WTC11 (cell line): Measurements from ENCODE around the gene USF3. TPM values are rescaled to one million over a fixed set of nuclear protein-coding genes. Genes with fewer than 3 reads are reported as not detected.

ENCODE experiments used
- ATAC-seq: fragments of 200-7000 bp; cut with Tn5 transposase; 2 replicates; pipeline ENCODE4 v1.10.0; 2021; ENCODE audit warnings: mild to moderate bottlenecking, moderate library complexity
- CTCF ChIA-PET: fragments of 300-600 bp; sonication (Branson Sonifier 250); formaldehyde crosslinking; loops from one replicate; lab custom pipeline; 2021; ENCODE audit warnings: antibody characterized with exemption; lab: Charles Lee
- POLR2A ChIA-PET: fragments of 350-600 bp; sonication (Branson Sonifier 250); formaldehyde crosslinking; loops from one replicate; lab custom pipeline; 2021; ENCODE audit warnings: antibody characterized with exemption; lab: Charles Lee
- DNase-seq: peaks from one replicate; pipeline ENCODE4 v3.0.0; 2021; ENCODE audit warnings: low spot score
- H3K27ac Mint-ChIP-seq: 2 replicates; pipeline ENCODE4 v1.8.0; 2021; ENCODE audit warnings: mixed read lengths
- H3K27me3 Mint-ChIP-seq: 2 replicates; pipeline ENCODE4 v1.8.0; 2021; ENCODE audit warnings: low read depth, mild to moderate bottlenecking, moderate library complexity, mixed read lengths
- H3K36me3 Mint-ChIP-seq: 2 replicates; pipeline ENCODE4 v1.8.0; 2021; ENCODE audit warnings: mixed read lengths
- H3K4me1 Mint-ChIP-seq: 2 replicates; pipeline ENCODE4 v1.8.0; 2022; ENCODE audit warnings: mixed read lengths
- H3K4me3 Mint-ChIP-seq: 2 replicates; pipeline ENCODE4 v1.8.0; 2021; ENCODE audit warnings: mild to moderate bottlenecking, moderate library complexity, mixed read lengths
- H3K9me3 Mint-ChIP-seq: 2 replicates; pipeline ENCODE4 v1.8.0; 2021; ENCODE audit warnings: mixed read lengths
- ATF3 ChIP-seq: sonication (generic); formaldehyde crosslinking; conservative IDR thresholded peaks from 2 replicates; pipeline ENCODE4 v1.8.1; 2022; ENCODE audit warnings: mild to moderate bottlenecking, missing genetic modification reagents
- CBFB ChIP-seq: sonication (generic); formaldehyde crosslinking; IDR thresholded peaks from 2 replicates; pipeline ENCODE4 v1.8.1; 2022; ENCODE audit warnings: mild to moderate bottlenecking, low read depth, missing genetic modification reagents
- CREB1 ChIP-seq: sonication (generic); formaldehyde crosslinking; IDR thresholded peaks from 2 replicates; pipeline ENCODE4 v1.8.0; 2023; ENCODE audit warnings: mild to moderate bottlenecking, missing genetic modification reagents
- ELF4 ChIP-seq: sonication (generic); formaldehyde crosslinking; IDR thresholded peaks from 2 replicates; pipeline ENCODE4 v1.8.1; 2022; ENCODE audit warnings: low read depth, mild to moderate bottlenecking, moderate library complexity, missing genetic modification reagents
- EMX1 ChIP-seq: fragments of 250-450 bp; sonication (Bioruptor Pico); IDR thresholded peaks from 2 replicates; pipeline ENCODE4 v1.8.0; 2021; ENCODE audit warnings: mild to moderate bottlenecking
- ESRRA ChIP-seq: sonication (generic); formaldehyde crosslinking; IDR thresholded peaks from 2 replicates; pipeline ENCODE4 v1.8.1; 2022; ENCODE audit warnings: mild to moderate bottlenecking, missing genetic modification reagents, borderline replicate concordance
- FOXK1 ChIP-seq: sonication (generic); formaldehyde crosslinking; IDR thresholded peaks from 2 replicates; pipeline ENCODE4 v1.8.0; 2022; ENCODE audit warnings: mild to moderate bottlenecking, moderate library complexity, missing genetic modification reagents
- FOXP4 ChIP-seq: sonication (generic); formaldehyde crosslinking; IDR thresholded peaks from 2 replicates; pipeline ENCODE4 v1.8.0; 2022; ENCODE audit warnings: mild to moderate bottlenecking, missing genetic modification reagents
- IRF2 ChIP-seq: sonication (generic); formaldehyde crosslinking; IDR thresholded peaks from 2 replicates; pipeline ENCODE4 v1.8.0; 2022; ENCODE audit warnings: low read depth, missing genetic modification reagents, borderline replicate concordance
- MAX ChIP-seq: sonication (generic); formaldehyde crosslinking; IDR thresholded peaks from 2 replicates; pipeline ENCODE4 v1.8.0; 2022; ENCODE audit warnings: mild to moderate bottlenecking, missing genetic modification reagents
- NR2C2 ChIP-seq: sonication (generic); formaldehyde crosslinking; IDR thresholded peaks from 2 replicates; pipeline ENCODE4 v1.8.0; 2022; ENCODE audit warnings: mild to moderate bottlenecking, missing genetic modification reagents
- PRRX2 ChIP-seq: fragments of 250-450 bp; sonication (Bioruptor Pico); IDR thresholded peaks from 2 replicates; pipeline ENCODE4 v1.8.0; 2021; ENCODE audit warnings: mild to moderate bottlenecking
- SP1 ChIP-seq: sonication (generic); formaldehyde crosslinking; conservative IDR thresholded peaks from 2 replicates; pipeline ENCODE4 v1.8.1; 2022; ENCODE audit warnings: missing genetic modification reagents
- TCF7 ChIP-seq: sonication (generic); formaldehyde crosslinking; IDR thresholded peaks from 2 replicates; pipeline ENCODE4 v1.8.0; 2022; ENCODE audit warnings: mild to moderate bottlenecking, low read depth, missing genetic modification reagents, moderate library complexity
- TP53 ChIP-seq: sonication (generic); formaldehyde crosslinking; IDR thresholded peaks from 2 replicates; pipeline ENCODE4 v1.8.1; 2023; ENCODE audit warnings: mild to moderate bottlenecking, missing genetic modification reagents
- USF2 ChIP-seq: sonication (generic); formaldehyde crosslinking; IDR thresholded peaks from 2 replicates; pipeline ENCODE4 v1.8.1; 2023; ENCODE audit warnings: mild to moderate bottlenecking, missing genetic modification reagents, moderate library complexity
- ZBTB21 ChIP-seq: sonication (generic); formaldehyde crosslinking; IDR thresholded peaks from 2 replicates; pipeline ENCODE4 v1.8.1; 2023; ENCODE audit warnings: mild to moderate bottlenecking, missing genetic modification reagents, borderline replicate concordance
- ZNF425 ChIP-seq: fragments of 250-450 bp; sonication (Bioruptor Pico); conservative IDR thresholded peaks from 2 replicates; pipeline ENCODE4 v1.9.0; 2021; ENCODE audit warnings: mild to moderate bottlenecking
- ZNF671 ChIP-seq: fragments of 250-450 bp; sonication (Bioruptor Pico); IDR thresholded peaks from 2 replicates; pipeline ENCODE4 v1.8.0; 2021; ENCODE audit warnings: mild to moderate bottlenecking
- total RNA-seq: library from RNA; stranded (reverse); gene quantifications from 3 replicates; pipeline ENCODE4 v1.2.3, GENCODE V29; 2021

USF3 gene
- total RNA-seq, 1 experiment from 2014 or later: 16.4 TPM

- DNase-seq (no peak), ATAC-seq (no peak)
- POLR2A ChIA-PET: interaction anchor here (0.7 kb wide), 1 partner anchor 872 kb away, joined by 3 read pairs; no protein-coding TSS in a partner anchor
- H3K4me3 Mint-ChIP-seq: no peak overlapping the region
- H3K36me3 Mint-ChIP-seq: no peaks in the 10 kb centered on the region
- H3K27me3 Mint-ChIP-seq: no peaks in the 10 kb centered on the region
- TF ChIP-seq ESRRA (CRISPR knock-in tag) (no peak), CREB1 (no peak), ZBTB21 (CRISPR knock-in tag) (no peak), ELF4 (CRISPR knock-in tag) (no peak), PRRX2 (CRISPR knock-in tag) (no peak), IRF2 (CRISPR knock-in tag) (no peak), CBFB (no peak), NR2C2 (CRISPR knock-in tag) (no peak), TCF7 (no peak), ATF3 (CRISPR knock-in tag) (no peak)
- no peaks in the 10 kb centered on the region for H3K4me1 Mint-ChIP-seq
- no peak overlapping the region for H3K27ac Mint-ChIP-seq
- CTCF ChIA-PET: interaction anchor here (1.1 kb wide), 1 partner anchor 37 kb away, joined by 3 read pairs; no protein-coding TSS in a partner anchor
- 0 out of 2 replicates have a peak, but pooled peaks cover 3% of the 10 kb centered on the region for H3K9me3 Mint-ChIP-seq
Observed at GRCh38 chr3:113707835-113708234, 11.4 kb upstream of the USF3 start.

GRCh38 chr3:113698956-113699355 is 2.5 kb upstream of the USF3 start:
- H3K27ac Mint-ChIP-seq: no peak overlapping the region; the same call in 1 of the 2 replicates
- H3K4me3 Mint-ChIP-seq: no peak overlapping the region
- CTCF ChIA-PET: interaction anchor here (0.6 to 1.7 kb wide), 3 partner anchors 47 to 213 kb away, joined by 3 to 9 read pairs (median 3); partner anchors contain the start of gene NAA50
- TF ChIP-seq USF2: 0 out of 2 replicates have a peak, but pooled peaks have one; percentile 13
- TF ChIP-seq TP53: no peak
- 0 out of 2 replicates have a peak, but pooled peaks have one; percentile 3 for TF ChIP-seq SP1 (CRISPR knock-in tag)
- TF ChIP-seq MAX (CRISPR knock-in tag): 0 out of 2 replicates have a peak, but pooled peaks have one; percentile 26
- DNase-seq: peak; percentile 36
- H3K36me3 Mint-ChIP-seq: no peaks in the 10 kb centered on the region
- H3K9me3 Mint-ChIP-seq: no peaks in the 10 kb centered on the region
- H3K4me1 Mint-ChIP-seq: peaks cover 13% of the 10 kb centered on the region
- ATAC-seq: peak; percentile 1; the same call in 1 of the 2 replicates
- H3K27me3 Mint-ChIP-seq: no peaks in the 10 kb centered on the region
- POLR2A ChIA-PET: interaction anchor here (1.4 kb wide), 1 partner anchor 48 kb away, joined by 7 read pairs; the partner anchor contains the start of genes ATP6V1A and NAA50

- Mint-ChIP-seq H3K27me3 (no peaks in the 10 kb centered on the region), H3K4me1 (peaks cover 13% of the 10 kb centered on the region), H3K9me3 (no peaks in the 10 kb centered on the region), H3K27ac (peak overlapping the region; percentile 85), H3K4me3 (no peak overlapping the region), H3K36me3 (no peaks in the 10 kb centered on the region)
- POLR2A ChIA-PET: interaction anchor here (0.7 kb wide), 1 partner anchor 146 kb away, joined by 3 read pairs; no protein-coding TSS in a partner anchor
- TF ChIP-seq EMX1 (CRISPR knock-in tag) (no peak), FOXP4 (CRISPR knock-in tag) (no peak), ZNF671 (CRISPR knock-in tag) (no peak), ZNF425 (CRISPR knock-in tag) (no peak), FOXK1 (no peak)
- no peak for ATAC-seq
- CTCF ChIA-PET: interaction anchor here (1.3 to 1.7 kb wide), 2 partner anchors 47 to 121 kb away, joined by 3 to 9 read pairs; partner anchors contain the start of gene NAA50
- no peak for DNase-seq
Observed at GRCh38 chr3:113698213-113698742, 1.8 kb upstream of the USF3 start.
